HEK293 (cell line): ENCODE measurements around the gene PRUNE2.

Experiments
- BCL6B ChIP-seq: fragments of 450-650 bp; formaldehyde crosslinking; IDR thresholded peaks from 2 replicates; pipeline ENCODE4 v1.5.1; 2017; ENCODE audit warnings: missing biosample characterization, missing genetic modification characterization
- EGR2 ChIP-seq: fragments of 450-650 bp; formaldehyde crosslinking; IDR thresholded peaks from 2 replicates; pipeline ENCODE4 v1.5.1; 2016; ENCODE audit warnings: low read depth, missing biosample characterization, missing genetic modification characterization
- HIC1 ChIP-seq: fragments of 450-650 bp; formaldehyde crosslinking; IDR thresholded peaks from 2 replicates; pipeline ENCODE4 v1.5.1; 2016; ENCODE audit warnings: missing biosample characterization, missing genetic modification characterization
- KLF1 ChIP-seq: fragments of 450-650 bp; formaldehyde crosslinking; IDR thresholded peaks from 2 replicates; pipeline ENCODE4 v1.5.1; 2016; ENCODE audit warnings: missing biosample characterization, missing genetic modification characterization
- MYNN ChIP-seq: fragments of 450-650 bp; formaldehyde crosslinking; IDR thresholded peaks from 2 replicates; pipeline ENCODE4 v1.5.1; 2016; ENCODE audit warnings: missing biosample characterization, missing genetic modification characterization, borderline replicate concordance
- PRDM10 ChIP-seq: fragments of 450-650 bp; formaldehyde crosslinking; IDR thresholded peaks from 2 replicates; pipeline ENCODE4 v1.5.1; 2016; ENCODE audit warnings: missing biosample characterization, missing genetic modification characterization
- SP7 ChIP-seq: fragments of 450-650 bp; formaldehyde crosslinking; IDR thresholded peaks from 2 replicates; pipeline ENCODE4 v1.5.1; 2016; ENCODE audit warnings: missing biosample characterization, missing genetic modification characterization
- ZBTB20 ChIP-seq: fragments of 450-650 bp; formaldehyde crosslinking; IDR thresholded peaks from 2 replicates; pipeline ENCODE4 v1.5.1; 2016; ENCODE audit warnings: missing biosample characterization, missing genetic modification characterization
- ZEB2 ChIP-seq: fragments of 450-650 bp; formaldehyde crosslinking; IDR thresholded peaks from 2 replicates; pipeline ENCODE4 v1.5.1; 2016; ENCODE audit warnings: missing biosample characterization, missing genetic modification characterization
- ZFP41 ChIP-seq: fragments of 450-650 bp; formaldehyde crosslinking; IDR thresholded peaks from 2 replicates; pipeline ENCODE4 v1.5.1; 2016; ENCODE audit warnings: missing biosample characterization, missing genetic modification characterization, borderline replicate concordance
- ZIC2 ChIP-seq: fragments of 450-650 bp; formaldehyde crosslinking; IDR thresholded peaks from 2 replicates; pipeline ENCODE4 v1.5.1; 2016; ENCODE audit warnings: missing biosample characterization, missing genetic modification characterization
- ZNF121 ChIP-seq: fragments of 450-650 bp; formaldehyde crosslinking; IDR thresholded peaks from 2 replicates; pipeline ENCODE4 v1.5.1; 2016; ENCODE audit warnings: missing biosample characterization, missing genetic modification characterization
- ZNF140 ChIP-seq: fragments of 450-650 bp; formaldehyde crosslinking; IDR thresholded peaks from 2 replicates; pipeline ENCODE4 v1.5.1; 2016; ENCODE audit warnings: missing biosample characterization, missing genetic modification characterization
- ZNF146 ChIP-seq: fragments of 450-650 bp; formaldehyde crosslinking; IDR thresholded peaks from 2 replicates; pipeline ENCODE4 v1.5.1; 2016; ENCODE audit warnings: missing biosample characterization, missing genetic modification characterization
- ZNF16 ChIP-seq: fragments of 450-650 bp; formaldehyde crosslinking; IDR thresholded peaks from 2 replicates; pipeline ENCODE4 v1.5.1; 2016; ENCODE audit warnings: low read depth, missing biosample characterization, missing genetic modification characterization
- ZNF24 ChIP-seq: fragments of 450-650 bp; formaldehyde crosslinking; IDR thresholded peaks from 2 replicates; pipeline ENCODE4 v1.5.1; 2016; ENCODE audit warnings: missing biosample characterization, missing genetic modification characterization
- ZNF248 ChIP-seq: fragments of 450-650 bp; formaldehyde crosslinking; IDR thresholded peaks from 2 replicates; pipeline ENCODE4 v1.5.1; 2017; ENCODE audit warnings: missing biosample characterization, missing genetic modification characterization
- ZNF302 ChIP-seq: fragments of 450-650 bp; formaldehyde crosslinking; IDR thresholded peaks from 2 replicates; pipeline ENCODE4 v1.5.1; 2016; ENCODE audit warnings: missing biosample characterization, missing genetic modification characterization, low read depth
- ZNF37A ChIP-seq: fragments of 450-650 bp; IDR thresholded peaks from 2 replicates; pipeline ENCODE4 v1.5.1; 2018; ENCODE audit warnings: missing biosample characterization, missing genetic modification characterization
- ZNF423 ChIP-seq: fragments of 450-650 bp; formaldehyde crosslinking; IDR thresholded peaks from 2 replicates; pipeline ENCODE4 v1.5.1; 2016; ENCODE audit warnings: missing biosample characterization, missing genetic modification characterization
- ZNF501 ChIP-seq: fragments of 450-650 bp; formaldehyde crosslinking; IDR thresholded peaks from 2 replicates; pipeline ENCODE4 v1.5.1; 2016; ENCODE audit warnings: missing biosample characterization, missing genetic modification characterization
- ZNF514 ChIP-seq: fragments of 450-650 bp; formaldehyde crosslinking; IDR thresholded peaks from 2 replicates; pipeline ENCODE4 v1.5.1; 2016; ENCODE audit warnings: missing biosample characterization, missing genetic modification characterization
- ZNF549 ChIP-seq: fragments of 450-650 bp; IDR thresholded peaks from 2 replicates; pipeline ENCODE4 v1.5.1; 2018; ENCODE audit warnings: missing biosample characterization, missing genetic modification characterization, mild to moderate bottlenecking, inconsistent platforms, moderate library complexity
- ZNF561 ChIP-seq: fragments of 450-650 bp; IDR thresholded peaks from 2 replicates; pipeline ENCODE4 v1.5.1; 2018; ENCODE audit warnings: missing biosample characterization, missing genetic modification characterization, borderline replicate concordance
- ZNF571 ChIP-seq: fragments of 450-650 bp; formaldehyde crosslinking; IDR thresholded peaks from 2 replicates; pipeline ENCODE4 v1.5.0; 2017; ENCODE audit warnings: missing biosample characterization, missing genetic modification characterization
- ZNF660 ChIP-seq: fragments of 450-650 bp; IDR thresholded peaks from 2 replicates; pipeline ENCODE4 v1.5.1; 2018; ENCODE audit warnings: missing biosample characterization, mild to moderate bottlenecking, missing genetic modification characterization
- ZNF791 ChIP-seq: fragments of 450-650 bp; formaldehyde crosslinking; IDR thresholded peaks from 2 replicates; pipeline ENCODE4 v1.5.1; 2016; ENCODE audit warnings: missing biosample characterization, missing genetic modification characterization
- ZSCAN16 ChIP-seq: fragments of 450-650 bp; formaldehyde crosslinking; IDR thresholded peaks from 2 replicates; pipeline ENCODE4 v1.5.1; 2016; ENCODE audit warnings: missing biosample characterization, missing genetic modification characterization
- TF ChIP-seq, protein P1 (sequence below): fragments of 450-650 bp; formaldehyde crosslinking; IDR thresholded peaks from 2 replicates; pipeline ENCODE4 v1.5.1; 2016; ENCODE audit warnings: missing biosample characterization, missing genetic modification characterization, borderline replicate concordance
- TF ChIP-seq, protein P2 (sequence below): sonication (generic); formaldehyde crosslinking; IDR thresholded peaks from 2 replicates; pipeline ENCODE4 v1.8.1; 2022; ENCODE audit warnings: mild to moderate bottlenecking, moderate library complexity, missing genetic modification reagents

The PRUNE2 gene

DNA sequence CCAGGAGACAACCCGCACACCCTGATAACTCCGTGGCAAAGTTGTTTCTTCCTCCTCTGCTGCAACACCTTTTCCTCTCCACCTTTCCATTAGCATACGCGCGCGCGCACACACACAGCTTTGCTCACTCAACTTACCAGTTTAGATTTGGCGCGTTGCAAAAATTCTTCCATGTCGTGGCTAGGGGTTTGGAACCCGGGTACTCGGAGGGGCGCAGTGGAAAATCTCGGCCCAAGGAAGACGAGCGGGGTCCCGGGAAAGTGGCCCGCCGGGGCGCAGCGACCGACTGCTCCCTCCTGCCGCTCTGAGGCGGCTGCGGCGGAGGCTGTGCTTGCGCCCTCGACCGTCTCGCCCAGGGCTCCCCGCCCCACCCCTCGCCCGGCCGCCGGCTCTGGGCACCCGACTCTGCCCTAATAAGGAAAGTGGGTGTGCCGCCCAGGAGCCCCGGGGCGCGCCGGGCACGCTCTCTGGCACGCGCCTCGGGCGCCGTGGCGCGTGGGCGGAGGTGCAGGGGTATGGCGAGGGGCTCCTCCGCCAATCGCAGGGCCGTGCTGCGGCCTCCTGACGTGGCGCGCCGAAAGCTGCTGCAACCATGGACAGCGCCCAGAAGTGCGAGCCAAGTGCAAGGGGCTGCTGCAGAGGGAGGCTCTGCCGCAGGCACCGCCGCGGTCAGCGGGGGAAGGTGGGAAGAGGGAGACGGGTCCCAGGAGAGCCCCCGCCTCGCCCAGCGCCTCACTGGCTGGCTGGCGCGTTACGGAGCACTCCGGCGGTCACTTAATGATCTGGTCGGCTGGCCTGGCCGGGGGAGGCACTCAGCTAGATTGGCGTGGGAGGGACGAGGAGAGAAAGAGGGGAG lies at the start of gene PRUNE2 (continued):
- peak; percentile 55; the same call in 1 of the 2 replicates for TF ChIP-seq ZBTB20
- TF ChIP-seq ZNF302 (tag by site-specific recombination), result no peak
- TF ChIP-seq ZSCAN16, result no peak
- no peak for TF ChIP-seq ZNF571 (tag by site-specific recombination)
- TF ChIP-seq ZFP41 (tag by site-specific recombination), result no peak
- TF ChIP-seq ZNF549 (tag by site-specific recombination), result no peak
- TF ChIP-seq MYNN, result no peak
- TF ChIP-seq PRDM10 (tag by site-specific recombination), result 0 out of 2 replicates have a peak, but pooled peaks have one; percentile 26
- TF ChIP-seq ZNF561 (tag by site-specific recombination), result peak; percentile 68; the same call in 1 of the 2 replicates
- TF ChIP-seq KLF1 (tag by site-specific recombination), result peak; percentile 89; the same call in 1 of the 2 replicates
- TF ChIP-seq ZNF24 (tag by site-specific recombination), result no peak
- TF ChIP-seq ZNF501 (tag by site-specific recombination), result no peak
- TF ChIP-seq ZNF514 (tag by site-specific recombination), result no peak
- TF ChIP-seq ZNF660 (tag by site-specific recombination), result no peak
- TF ChIP-seq ZNF16 (tag by site-specific recombination), result no peak
- peak; percentile 89 for TF ChIP-seq SP7 (tag by site-specific recombination)
- TF ChIP-seq, protein P1, sequence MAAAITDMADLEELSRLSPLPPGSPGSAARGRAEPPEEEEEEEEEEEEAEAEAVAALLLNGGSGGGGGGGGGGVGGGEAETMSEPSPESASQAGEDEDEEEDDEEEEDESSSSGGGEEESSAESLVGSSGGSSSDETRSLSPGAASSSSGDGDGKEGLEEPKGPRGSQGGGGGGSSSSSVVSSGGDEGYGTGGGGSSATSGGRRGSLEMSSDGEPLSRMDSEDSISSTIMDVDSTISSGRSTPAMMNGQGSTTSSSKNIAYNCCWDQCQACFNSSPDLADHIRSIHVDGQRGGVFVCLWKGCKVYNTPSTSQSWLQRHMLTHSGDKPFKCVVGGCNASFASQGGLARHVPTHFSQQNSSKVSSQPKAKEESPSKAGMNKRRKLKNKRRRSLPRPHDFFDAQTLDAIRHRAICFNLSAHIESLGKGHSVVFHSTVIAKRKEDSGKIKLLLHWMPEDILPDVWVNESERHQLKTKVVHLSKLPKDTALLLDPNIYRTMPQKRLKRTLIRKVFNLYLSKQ, result no peak
- TF ChIP-seq ZNF146 (tag by site-specific recombination), result 0 out of 2 replicates have a peak, but pooled peaks have one; percentile 8
- TF ChIP-seq ZEB2 (tag by site-specific recombination), result no peak
- TF ChIP-seq ZIC2 (tag by site-specific recombination), result peak; percentile 82
- TF ChIP-seq ZNF140 (tag by site-specific recombination), result no peak
- no peak for TF ChIP-seq ZNF248 (tag by site-specific recombination)
- TF ChIP-seq HIC1, result peak; percentile 76; the same call in 1 of the 2 replicates
- TF ChIP-seq ZNF121 (tag by site-specific recombination), result 0 out of 2 replicates have a peak, but pooled peaks have one; percentile 24
- no peak for TF ChIP-seq BCL6B (tag by site-specific recombination)
- TF ChIP-seq ZNF791 (tag by site-specific recombination), result no peak
- TF ChIP-seq ZNF37A (tag by site-specific recombination), result no peak
- TF ChIP-seq, protein P2, sequence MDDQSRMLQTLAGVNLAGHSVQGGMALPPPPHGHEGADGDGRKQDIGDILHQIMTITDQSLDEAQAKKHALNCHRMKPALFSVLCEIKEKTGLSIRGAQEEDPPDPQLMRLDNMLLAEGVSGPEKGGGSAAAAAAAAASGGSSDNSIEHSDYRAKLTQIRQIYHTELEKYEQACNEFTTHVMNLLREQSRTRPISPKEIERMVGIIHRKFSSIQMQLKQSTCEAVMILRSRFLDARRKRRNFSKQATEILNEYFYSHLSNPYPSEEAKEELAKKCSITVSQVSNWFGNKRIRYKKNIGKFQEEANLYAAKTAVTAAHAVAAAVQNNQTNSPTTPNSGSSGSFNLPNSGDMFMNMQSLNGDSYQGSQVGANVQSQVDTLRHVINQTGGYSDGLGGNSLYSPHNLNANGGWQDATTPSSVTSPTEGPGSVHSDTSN (CRISPR knock-in tag), result peak; percentile 96
- TF ChIP-seq EGR2 (tag by site-specific recombination), result peak; percentile 80
- TF ChIP-seq ZNF423 (tag by site-specific recombination), result peak; percentile 44; the same call in 1 of the 2 replicates
